T-helper 9 cell (primary cell): ENCODE data around the gene SPAG9.
"Not testable (repeated sequence)": the region's sequence is repeated elsewhere in the genome, so short reads cannot be mapped to it uniquely, and the experiment has no call there.

Source experiments
- DNase-seq: peaks from one replicate; pipeline ENCODE4 v3.0.0-alpha.2; 2020

SPAG9 gene

DNA sequence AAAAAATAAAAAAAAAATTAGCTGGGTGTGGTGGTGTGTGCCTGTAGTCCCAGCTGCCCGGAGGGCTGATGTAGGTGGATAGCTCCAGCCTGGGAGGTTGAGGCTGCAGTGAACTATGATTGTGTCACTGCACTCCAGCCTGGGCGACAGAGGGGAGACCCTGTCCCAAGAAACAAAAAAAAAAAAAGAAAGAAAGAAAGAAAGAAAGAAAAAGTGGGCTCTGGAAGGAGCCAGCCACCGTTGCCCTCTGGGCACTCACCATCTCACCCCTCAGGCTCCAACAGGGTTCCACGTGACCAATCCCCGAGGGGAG, 167.2 kb downstream of the SPAG9 start:
- no peak for DNase-seq

DNA sequence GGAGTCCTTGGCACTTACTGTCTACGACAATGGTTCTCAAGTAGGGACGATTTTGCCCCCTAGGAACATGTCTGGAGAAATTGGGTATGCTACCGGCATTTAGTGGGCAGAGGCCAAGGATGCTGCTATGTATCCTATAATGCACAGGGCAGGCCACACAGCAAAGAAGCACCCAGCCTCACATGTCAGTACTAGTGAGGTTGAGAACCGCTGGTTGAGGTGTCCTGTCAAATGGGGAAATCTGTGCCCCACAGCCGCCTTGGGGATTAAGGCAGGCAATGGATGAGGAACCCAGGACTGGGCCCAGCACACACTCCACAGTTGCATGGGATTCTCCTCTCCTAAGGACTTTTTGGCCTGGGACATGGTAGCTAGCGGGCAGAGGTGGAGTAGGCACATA, 167.8 kb downstream of the SPAG9 start:
- no peak for DNase-seq

DNA sequence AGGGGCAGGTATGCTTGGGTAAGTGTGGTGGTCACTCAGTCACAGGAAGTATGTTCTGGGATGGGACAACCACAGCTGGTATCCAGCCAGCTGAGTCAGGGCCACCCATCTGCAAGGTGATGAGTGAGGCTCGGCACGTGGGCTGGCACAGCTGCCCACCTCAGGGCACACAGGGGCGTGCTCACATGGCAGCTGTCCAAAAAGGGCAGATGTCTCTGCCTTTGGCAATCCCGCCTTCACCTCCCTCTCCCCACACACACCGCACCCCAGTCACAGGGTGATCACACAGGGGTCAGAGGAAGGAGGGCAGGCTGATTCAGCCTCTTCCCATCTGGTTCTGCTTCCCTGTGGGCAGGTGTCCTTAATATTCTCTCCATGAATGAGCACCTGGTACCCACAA, 168.7 kb downstream of the SPAG9 start:
- no peak for DNase-seq

DNA sequence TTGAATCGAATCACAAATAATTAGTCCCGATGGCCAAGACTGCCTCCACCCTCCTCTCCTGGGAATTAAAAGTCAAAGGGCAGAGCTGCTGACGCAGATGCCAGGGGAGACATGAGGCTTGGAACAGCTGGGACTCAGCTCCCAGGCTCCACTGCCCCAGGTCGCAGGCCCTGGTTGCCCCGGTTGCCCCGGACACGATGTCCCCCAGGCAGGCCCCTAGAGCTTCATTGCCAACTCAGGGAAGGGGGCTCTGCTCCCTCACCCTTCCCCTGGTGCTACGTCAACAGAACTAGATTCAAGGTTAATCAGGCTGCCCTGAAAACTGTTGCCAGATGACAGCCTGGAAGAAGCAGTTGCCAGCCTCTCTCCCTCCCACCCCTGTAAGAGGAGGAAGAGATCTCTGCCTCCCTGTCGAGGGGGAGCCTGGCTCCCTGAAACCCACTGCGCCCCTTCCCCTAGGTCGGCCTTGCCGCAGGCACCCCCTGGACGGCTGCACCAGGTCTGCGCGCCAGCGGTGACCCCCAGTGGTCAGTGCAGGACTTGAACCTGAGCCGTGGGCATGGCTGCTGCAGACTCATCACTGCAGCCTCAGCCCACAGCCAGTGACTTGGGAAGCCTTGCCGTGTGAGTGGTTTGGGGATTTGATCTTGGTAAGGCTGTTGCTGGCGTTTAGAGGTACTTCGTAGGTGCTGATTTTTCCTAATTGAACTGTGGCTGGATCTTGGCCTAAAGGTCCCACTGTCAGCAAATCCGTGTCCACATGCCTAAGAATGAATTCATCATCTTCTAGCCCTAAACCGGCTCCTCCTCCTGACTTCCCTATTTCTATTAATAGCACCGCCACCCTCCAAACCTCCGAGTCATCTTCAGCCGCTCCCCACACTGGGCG, 170.4 kb downstream of the SPAG9 start:
- peak; percentile 42 for DNase-seq

DNA sequence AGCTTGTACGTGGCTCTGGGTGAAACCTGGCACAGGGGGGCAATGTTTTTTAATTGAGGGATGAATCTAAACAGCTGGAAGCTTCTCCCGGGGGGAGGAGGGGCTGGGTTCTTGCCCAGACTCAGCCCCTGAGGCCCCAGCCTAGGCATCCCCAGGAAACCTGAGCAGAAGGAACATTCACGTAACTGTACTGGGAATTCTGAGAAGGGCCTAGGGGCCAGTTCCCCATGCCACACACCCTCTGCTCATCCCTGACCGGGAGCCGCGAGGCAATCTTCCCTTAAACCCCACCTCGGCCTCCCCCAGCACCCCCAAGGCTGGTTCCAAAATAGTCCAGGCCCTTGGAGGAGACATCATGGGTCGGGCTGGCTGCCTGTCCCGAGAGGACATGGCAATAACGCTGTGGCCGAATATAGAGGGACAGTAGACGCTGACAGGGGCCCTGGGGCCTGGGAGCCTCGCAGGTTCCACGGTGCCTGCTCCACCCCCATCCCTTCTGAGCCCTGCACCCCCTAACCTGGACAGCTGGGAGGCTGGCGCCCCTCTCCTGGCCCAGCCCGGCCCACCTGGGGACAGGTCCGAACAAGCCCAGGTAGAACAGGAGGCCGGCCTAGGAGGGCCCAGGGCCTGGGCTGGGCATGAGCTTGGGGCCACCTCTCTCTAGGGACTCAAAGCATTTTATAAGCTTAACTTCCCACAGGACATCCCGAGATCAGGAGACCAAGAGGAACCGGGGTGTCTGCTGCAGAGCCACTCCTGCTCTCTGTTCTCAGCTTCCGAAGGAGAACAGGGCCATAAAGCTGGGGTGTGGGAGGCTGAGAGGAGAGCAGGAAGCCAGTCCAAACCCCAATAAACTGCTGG, 171.3 kb downstream of the SPAG9 start:
- DNase-seq: no peak

DNA sequence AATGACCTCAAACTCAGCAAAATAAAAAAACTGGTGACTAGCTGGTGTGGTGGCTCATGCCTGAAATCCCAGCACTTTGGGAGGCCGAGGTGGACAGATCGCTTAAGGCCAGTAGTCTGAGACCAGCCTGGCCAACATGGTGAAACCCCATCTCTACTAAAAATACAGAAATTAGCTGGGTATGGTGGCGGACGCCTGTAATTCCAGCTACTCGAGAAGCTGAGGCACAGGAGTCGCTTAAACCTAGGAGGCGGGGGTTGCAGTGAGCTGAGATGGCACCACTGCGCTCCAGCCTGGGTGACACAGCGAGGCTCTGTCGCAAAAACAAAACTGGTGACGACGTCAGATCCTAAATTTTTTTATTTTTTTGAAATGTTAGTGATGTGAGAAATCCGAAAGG, 172.0 kb downstream of the SPAG9 start:
- no peak for DNase-seq

DNA sequence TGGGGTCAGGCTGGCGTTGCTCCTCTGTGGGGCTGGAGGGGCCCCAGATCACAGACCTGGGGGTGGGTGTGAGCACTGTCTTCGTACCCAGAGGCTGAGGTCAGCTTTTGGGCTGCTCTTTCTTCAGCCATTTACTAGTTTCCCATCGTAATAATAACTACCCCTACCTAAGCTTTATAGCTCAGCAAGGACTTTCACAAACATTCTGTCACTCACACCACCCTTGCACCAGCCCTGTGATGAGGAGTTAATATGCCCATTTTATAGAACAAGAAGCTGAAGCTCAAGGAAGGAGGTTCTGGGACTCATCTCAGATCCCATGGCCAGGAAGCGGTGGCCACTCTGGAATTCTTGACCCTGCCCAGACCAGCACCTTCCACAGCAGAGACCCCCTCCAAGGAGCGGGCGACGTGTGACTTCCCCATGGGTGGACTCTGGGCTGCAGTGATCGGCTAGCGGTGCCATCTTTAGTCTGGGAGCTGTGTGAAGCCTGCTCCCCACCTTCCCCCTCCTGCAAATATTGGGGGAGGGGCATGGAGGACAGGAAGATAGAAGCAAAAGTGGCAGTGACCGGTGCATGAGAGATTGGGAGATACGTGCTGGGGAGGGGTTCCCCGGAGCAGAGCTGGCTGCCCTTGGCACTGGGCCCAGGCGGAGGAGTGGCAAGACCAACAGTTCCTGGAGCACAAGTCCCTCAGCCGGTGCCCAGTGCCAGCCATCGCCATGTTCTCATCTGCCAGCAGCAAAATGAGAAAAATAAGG, 172.7 kb downstream of the SPAG9 start:
- DNase-seq: no peak

DNA sequence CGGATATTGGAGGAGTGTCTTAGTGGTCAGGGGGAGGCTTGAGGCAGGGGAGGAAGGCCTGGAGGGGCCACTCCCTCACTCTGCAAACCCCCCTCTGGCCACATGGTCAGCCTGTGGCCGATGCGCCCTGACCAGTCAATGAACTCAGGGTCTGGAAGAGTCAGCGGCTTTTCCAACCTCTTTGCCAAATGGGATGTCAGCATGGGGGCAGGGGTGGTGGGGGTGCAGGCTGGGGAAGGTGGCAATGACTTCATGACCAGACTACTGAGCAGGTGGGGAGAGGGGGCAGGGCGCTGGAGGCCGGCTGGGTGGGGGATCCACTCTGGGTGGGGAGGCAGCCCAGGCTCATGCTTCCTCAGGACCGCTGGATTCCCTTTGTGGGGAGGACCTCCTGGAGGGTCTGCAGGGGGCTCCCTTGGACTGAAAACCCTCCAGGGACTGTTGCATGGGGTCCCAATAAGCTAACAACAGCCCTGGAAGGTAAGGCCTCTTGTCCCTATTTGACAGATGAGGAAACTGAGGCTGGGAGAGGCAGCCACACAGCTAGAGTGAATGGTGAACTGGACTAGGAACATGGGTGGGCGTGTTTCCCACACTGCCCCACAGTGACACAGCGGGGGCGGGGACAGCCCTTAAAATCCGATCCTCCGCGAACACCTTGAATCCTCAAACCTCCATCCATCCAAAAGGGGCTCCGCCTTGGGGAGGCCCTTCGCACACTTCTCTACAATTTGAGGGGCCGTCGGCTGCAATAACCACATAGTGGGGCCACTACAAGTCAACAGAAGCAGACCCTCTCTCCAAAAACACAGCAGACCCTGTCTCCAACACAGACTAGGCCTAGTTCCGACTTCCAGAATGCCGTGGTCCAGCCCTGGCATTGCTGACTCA, 173.5 kb downstream of the SPAG9 start:
- no peak for DNase-seq

DNA sequence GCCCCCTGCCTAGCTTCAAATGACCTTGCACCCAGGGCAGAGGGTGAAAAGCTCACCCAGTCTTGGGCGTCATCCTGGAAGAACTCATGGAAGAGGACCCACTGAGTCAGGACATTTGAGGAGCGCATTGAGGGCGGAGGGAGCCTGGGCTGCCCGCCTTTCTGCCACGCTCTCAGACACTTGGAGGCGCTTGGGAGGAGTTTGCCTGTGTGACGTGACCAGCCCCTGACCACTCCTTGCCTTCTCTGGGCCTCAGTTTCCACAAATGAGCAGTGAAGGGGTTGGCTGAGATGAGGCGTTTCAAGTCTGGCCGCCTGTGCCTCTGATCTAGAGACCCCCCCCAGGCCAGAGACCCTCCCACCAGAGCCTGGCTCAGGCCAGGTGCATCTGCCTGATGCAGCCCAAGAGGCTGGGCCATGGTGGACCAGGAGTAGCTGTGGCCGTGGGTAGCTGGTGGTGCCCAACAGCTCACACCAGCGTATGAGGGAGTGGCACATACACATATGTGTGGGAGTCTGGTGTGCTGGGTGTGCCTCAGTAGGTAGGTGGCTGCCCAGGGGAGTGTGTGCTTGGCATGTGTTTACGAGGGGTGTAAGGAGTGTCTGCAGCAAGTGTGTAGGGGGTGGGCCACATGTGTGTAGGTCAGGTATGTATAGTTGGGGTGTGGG, 174.3 kb downstream of the SPAG9 start:
- no peak for DNase-seq

DNA sequence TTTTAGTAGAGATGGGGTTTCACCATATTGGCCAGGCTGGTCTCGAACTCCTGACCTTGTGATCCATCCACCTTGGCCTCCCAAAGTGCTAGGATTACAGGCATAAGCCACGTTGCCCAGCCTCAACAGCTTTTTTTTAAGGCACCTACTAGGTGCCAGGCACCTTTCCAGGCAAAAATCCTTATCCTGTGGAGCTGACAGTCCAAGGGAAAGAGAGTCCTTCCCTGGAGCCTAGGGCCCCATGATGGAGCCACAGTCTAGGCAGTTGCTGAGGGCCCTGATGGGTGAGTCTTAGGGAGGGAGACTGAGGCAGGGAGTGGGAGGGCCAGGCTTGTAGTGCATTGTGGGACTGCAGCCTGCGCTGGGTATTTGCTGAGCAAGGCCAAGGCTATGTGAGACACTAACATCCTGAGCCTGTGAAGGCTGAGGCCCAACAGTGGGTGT, 174.9 kb downstream of the SPAG9 start:
- no peak for DNase-seq

DNA sequence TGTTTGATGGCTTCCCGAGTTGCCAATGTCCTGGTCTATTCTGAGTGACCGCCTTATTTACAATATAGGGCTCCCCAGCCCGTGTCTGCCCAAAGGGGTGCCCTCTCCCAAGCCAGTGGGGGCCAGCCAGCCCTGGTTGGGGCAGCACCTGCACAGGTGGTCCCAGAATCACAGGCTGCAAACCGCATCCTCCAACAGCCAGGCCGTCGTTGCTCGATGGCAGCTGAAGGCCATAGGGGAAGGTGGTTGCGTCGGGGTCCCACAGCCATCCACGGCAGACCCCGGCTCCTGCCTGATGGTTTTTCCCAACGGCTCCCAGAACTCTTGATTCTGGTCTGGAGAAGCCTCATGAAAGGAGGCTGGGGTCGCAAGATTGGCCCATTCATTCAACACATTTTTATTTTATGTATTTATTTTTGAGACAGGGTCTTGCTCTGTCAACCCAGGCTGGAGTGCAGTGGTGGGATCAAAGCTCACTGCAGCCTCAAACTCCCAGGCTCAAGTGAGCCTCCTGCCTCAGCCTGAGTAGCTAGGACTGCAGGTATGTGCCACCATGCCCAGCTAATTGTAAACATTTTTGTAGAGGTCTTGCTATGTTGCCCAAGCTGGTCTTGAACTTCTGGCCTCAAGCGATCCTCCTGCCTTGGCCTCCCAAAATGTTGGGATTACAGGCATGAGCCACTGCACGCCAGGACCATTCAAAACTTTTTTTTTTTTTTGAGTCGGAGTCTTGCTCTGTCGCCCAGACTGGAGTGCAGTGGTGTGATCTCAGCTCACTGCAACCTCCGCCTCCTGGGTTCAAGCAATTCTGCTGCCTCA, 175.6 kb downstream of the SPAG9 start:
- no peak for DNase-seq

DNA sequence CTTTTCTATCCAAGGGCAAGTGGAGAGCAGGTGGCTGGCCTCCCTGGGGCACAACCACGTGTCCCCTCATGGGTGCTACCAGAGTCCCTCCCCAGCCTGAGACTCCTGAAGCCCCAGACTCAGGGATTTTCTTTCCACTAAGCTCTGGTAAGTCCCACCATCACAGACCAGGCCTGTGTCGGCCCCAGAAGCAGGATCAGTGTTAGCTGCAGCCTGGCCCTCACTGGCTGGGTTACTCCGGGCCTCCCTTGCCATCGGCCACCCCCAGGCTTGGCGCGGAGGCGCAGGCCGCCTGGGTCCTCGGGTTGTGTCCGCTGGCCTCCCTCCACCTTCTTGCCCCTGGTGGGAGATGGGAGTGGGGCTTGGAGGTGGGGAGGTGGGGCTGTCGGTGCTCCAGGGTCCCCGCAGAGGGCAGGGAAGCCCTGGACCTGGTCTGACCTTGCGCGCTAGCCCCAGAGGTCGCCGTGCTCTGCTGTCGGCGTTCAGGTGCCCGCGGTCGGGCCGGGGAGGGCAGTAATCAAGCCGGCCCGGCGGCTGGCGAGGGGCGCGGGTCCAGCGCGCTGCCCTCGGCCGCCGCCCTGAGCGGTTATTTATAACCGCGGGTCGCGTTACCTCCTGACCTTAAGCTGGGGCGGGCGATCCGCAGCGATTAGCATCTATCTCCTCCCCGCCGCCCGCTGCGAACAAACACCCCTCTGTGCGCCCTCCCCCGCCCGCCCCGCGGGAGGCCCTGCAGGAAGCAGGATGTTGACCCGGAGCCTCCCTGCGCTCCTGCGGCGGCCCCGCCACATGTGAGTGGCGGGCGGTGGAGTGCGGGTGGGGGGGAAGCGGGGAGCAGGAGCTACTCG, 176.4 kb downstream of the SPAG9 start:
- peak; percentile 70 for DNase-seq

DNA sequence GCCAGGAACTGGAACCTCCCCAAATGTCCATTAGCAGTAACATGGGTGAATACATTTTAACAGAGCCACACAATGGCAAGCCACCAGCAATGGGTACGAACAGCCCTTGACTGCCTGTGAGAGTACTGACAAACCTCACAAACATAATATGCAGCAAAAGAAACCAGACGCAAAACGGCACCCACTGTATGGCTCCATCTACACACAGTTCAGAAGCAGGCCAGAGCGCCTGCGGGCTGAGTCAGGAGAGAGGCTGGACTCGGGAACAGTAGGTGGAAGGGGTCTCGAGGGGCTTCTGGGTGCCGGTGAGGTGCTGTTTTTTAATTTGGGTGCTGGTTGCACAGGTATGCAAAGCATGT, 177.1 kb downstream of the SPAG9 start:
- no peak for DNase-seq

DNA sequence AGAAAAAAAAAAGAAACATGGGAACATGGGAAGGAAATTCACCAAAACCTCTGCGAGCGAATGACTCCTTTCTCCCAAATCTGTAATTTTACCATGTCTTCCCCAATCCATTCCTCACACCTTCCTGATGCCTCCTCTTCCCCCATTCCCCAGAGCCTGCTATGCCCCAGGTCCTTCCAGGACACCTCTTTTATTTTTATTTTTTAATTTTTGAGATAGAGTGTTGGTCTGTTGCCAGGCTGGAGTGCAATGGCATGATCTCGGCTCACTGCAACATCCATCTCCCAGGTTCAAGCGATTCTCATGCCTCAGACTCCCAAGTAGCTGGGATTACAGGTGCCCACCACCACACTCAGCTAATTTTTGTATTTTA, 179.0 kb downstream of the SPAG9 start:
- DNase-seq: not testable (repeated sequence)

DNA sequence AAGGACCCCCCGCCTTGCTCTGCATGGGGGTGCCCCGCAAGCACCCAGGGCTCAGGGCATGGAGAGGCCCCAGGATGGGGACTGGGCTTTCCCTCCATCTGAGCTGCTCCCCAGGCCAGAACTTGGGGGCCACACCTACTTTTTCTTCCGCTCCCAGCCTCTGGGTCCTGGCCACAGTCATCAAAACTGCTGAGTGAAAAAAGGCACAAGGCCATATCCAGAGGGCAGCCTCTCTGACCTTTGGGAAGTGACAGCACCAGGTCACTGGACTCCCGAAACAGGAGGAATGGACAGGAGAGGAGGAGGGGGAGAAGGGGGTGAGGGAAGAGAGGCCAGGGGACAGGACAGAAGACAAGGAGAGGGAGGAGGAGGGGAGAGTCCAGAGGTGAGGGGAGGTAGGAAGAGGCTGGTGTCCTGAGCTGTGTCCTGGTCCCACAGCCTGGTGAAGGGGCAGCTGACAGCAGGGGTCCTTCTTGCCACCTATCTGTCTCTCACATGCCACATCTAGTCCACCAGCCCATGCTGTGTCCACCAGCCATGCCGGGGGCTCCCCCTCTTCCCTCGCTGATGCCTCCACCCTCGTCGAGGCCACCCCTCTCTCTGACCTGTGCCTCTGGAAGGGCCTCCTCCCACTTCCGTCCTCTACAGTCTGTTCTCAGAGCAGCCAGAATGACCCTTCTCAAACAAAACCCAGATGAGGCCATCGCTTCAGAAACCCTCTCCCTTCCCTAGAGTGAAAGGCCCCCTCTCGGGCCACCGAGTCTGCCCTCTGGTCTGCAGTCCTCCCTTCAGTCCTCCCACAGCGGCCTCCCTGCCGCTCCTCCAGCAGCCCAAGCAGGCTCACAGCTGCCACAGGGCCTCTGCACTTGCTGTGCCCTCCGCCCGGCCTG, 180.6 kb downstream of the SPAG9 start:
- DNase-seq: no peak

DNA sequence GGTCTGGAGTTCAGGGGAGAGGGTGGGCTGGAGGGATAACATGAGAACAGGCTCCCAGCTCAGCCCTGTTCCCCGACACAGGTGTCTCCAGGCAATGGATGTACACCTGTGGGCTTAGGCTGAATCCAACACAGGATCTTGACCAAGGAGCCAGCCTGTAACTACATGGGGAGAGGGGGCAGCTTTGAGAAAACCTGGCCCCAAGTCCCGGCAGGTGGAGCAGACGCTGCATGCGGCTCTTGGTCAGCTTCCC, 181.2 kb downstream of the SPAG9 start:
- DNase-seq: no peak

DNA sequence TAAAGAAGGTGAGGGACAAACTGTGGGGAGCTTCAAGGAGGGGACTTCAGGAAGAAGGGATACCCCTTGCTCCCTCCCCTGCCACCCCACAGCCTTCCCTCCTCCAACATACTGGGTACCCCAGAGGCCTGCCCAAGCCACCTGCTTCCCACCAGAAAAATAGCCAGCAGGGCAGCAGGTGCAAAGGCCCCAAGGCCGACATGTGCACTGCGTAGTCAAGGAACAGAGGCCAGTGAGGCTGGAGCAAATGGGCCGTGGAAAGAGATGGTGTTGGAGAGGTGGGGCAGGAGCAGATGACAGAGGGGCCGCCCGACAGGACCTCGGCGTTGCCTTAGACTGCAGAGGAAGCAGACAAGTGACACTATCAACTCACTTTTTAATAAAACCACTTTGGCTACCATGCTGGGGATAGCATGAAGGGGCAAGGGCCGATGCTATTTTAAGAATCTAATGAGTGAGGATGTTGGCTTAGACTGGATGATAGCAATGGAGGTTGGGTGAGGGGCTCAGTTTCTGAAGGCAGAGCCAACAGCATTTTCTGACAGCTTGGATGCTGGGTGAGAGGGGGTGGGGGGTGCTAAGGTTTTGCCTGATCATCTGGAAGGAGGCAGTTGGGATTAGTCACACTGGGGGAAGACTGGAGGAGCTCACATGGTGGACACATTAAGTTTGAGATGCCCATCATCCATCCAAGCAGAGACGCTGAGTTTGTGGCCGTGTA, 181.7 kb downstream of the SPAG9 start:
- DNase-seq: no peak

DNA sequence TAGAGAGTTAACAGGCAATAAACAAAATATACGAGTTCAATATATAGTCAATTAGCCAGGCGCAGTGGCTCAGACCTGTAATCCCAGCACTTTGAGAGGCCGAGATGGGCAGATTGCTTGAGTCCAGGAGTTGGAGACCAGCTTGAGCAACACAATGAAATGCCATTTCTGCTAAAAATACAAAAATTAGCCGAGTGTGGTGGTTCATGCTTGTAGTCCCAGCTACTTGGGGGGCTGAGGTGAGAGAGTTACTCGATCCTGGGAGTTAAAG, 184.7 kb downstream of the SPAG9 start:
- no peak for DNase-seq
